Large intestine (tissue), 3 donors: ENCODE results near the gene IFT20. TPM values are rescaled to one million over a fixed set of nuclear protein-coding genes. Genes with fewer than 3 reads are reported as not detected.

ENCODE experiments used
- DNase-seq, 2 donors: peaks; one replicate each; pipeline versions ENCODE4 v3.0.0 to v3.0.0-alpha.2; 2013
- H3K27ac ChIP-seq: one replicate; pipeline ENCODE4 v1.5.1; 2013; ENCODE audit warnings: low read length
- H3K27me3 ChIP-seq: 2 replicates; pipeline ENCODE4 v1.6.1; 2013; ENCODE audit warnings: low read length; ENCODE audit not compliant: control insufficient read depth, insufficient read depth
- H3K36me3 ChIP-seq: 2 replicates; pipeline ENCODE4 v1.6.1; 2013; ENCODE audit warnings: low read length; ENCODE audit not compliant: control insufficient read depth, insufficient read depth
- H3K4me1 ChIP-seq: one replicate; pipeline ENCODE4 v1.6.1; 2013; ENCODE audit warnings: low read length; ENCODE audit not compliant: control insufficient read depth, insufficient read depth
- H3K4me3 ChIP-seq: one replicate; pipeline ENCODE4 v1.5.1; 2013; ENCODE audit warnings: low read length
- H3K9me3 ChIP-seq: one replicate; pipeline ENCODE4 v1.6.1; 2013; ENCODE audit warnings: mild to moderate bottlenecking, low read depth, low read length, moderate library complexity; ENCODE audit not compliant: control insufficient read depth
- WGBS: methylation state at CpG from one replicate; pipeline ENCODE4 v1.1.5; 2013; ENCODE audit warnings: low lambda C conversion rate; ENCODE audit not compliant: insufficient coverage; 5-methylcytosine and 5-hydroxymethylcytosine counted together
- polyA plus RNA-seq: library from polyadenylated mRNA; unstranded; fragments of 120-200 nt; gene quantifications from one replicate; pipeline ENCODE4 v1.2.1, GENCODE V29; 2013

IFT20 gene
- polyA plus RNA-seq, 1 donor = 46.6 TPM

DNA sequence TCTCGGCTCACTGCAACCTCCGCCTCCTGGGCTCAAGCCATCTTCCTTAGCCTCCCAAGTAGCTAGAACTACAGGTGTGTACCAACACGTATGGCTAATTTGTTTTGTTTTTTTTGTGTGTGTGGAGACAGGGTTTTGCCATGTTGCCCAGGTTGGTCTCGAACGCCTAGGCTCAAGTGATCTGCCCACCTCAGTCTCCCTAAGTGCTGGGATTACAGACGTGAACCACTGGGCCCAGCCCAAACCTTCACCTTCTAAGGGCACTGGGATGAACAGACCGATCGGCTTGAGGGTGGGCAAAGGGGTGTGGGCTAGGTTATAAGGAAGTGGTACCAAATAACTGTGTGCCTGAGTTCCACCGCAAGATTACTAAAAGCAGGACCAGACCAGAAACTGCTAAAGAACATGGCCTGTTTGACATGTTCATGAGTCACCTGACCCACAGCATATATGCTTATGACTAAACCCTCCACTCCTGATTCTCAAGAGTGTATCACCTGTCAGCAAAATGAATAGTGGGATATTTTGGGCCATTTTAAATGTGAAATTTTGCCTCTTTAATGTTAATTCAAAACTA lies 8.2 kb downstream of the IFT20 start:
- H3K4me3 ChIP-seq = no peak overlapping the region
- no peak for DNase-seq
- no peak overlapping the region for H3K27ac ChIP-seq
- no peaks in the 10 kb centered on the region for H3K27me3 ChIP-seq
- peaks cover 31% of the 10 kb centered on the region for H3K4me1 ChIP-seq
- no CpG with 5 or more reads among the region's 9 CpGs for WGBS
- H3K36me3 ChIP-seq = peaks cover 46% of the 10 kb centered on the region
- no peaks in the 10 kb centered on the region for H3K9me3 ChIP-seq

DNA sequence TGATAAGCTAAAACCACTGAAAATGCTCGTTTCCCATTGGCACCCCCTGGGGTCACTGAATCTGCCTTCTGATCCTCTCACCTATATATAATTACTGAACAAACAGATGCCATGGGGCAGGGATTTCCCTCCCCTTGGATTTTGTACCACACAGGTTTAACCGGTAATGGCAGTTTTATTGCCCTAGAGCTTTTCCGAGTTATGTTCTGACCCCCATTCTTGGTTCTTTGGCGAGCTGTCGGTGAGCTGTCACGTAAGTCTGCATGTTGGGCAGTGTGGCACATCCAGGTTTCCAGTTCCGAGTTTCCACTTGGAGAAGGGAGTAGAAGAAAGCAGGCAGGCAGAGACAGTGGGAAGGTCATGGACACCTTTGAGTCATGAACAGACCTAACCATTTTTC lies 9.2 kb downstream of the IFT20 start:
- H3K27me3 ChIP-seq = no peaks in the 10 kb centered on the region
- H3K4me1 ChIP-seq = peaks cover 31% of the 10 kb centered on the region
- no peak overlapping the region for H3K27ac ChIP-seq
- WGBS = 20% methylated on average over 1 of the region's 7 CpGs
- H3K4me3 ChIP-seq = no peak overlapping the region
- peaks cover 37% of the 10 kb centered on the region for H3K36me3 ChIP-seq
- no peaks in the 10 kb centered on the region for H3K9me3 ChIP-seq
- DNase-seq = peak; percentile 47 to 75

DNA sequence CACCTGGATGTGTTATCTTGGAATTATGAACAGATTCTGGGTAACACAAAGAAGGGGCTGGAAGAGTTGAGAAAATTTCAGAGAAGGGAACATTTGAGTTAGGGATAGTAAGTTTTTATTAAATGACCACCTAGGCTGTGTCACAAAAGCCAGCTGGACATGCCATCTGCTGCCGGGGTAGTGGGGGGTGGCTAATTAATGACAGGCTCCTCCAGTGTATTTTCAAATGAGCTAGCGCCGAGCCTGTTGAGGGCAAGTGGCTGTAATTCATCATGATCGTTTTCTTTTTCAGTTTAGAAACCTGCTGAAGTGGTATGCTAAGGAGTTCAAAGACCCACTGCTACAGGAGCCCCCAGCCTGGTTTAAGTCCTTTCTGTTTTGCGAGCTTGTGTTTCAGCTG lies 10.1 kb downstream of the IFT20 start:
- WGBS = no CpG with 5 or more reads among the region's 5 CpGs
- no peak overlapping the region for H3K27ac ChIP-seq
- H3K4me1 ChIP-seq = peaks cover 31% of the 10 kb centered on the region
- no peaks in the 10 kb centered on the region for H3K9me3 ChIP-seq
- no peak overlapping the region for H3K4me3 ChIP-seq
- no peaks in the 10 kb centered on the region for H3K27me3 ChIP-seq
- peaks cover 30% of the 10 kb centered on the region for H3K36me3 ChIP-seq
- DNase-seq = no peak

DNA sequence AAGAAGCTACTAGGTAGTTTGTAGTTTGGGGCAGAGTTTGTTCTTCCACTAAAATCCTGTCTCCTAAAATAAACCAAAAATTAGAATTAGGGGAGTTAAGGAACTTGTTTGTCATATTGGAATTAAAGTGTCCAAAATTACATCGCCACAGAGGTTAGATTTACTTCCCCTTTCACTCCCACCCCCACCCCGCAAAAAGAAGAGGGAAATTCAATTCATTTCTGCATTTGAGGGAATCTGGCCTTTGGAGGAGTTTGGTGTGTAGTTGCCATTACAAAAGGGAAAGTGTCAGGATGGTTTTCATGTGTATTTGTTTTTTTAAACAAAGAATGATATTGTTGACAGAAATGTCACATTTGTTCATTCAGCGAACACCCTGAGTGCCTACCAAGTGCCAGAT lies 10.5 kb downstream of the IFT20 start:
- H3K9me3 ChIP-seq = no peaks in the 10 kb centered on the region

DNA sequence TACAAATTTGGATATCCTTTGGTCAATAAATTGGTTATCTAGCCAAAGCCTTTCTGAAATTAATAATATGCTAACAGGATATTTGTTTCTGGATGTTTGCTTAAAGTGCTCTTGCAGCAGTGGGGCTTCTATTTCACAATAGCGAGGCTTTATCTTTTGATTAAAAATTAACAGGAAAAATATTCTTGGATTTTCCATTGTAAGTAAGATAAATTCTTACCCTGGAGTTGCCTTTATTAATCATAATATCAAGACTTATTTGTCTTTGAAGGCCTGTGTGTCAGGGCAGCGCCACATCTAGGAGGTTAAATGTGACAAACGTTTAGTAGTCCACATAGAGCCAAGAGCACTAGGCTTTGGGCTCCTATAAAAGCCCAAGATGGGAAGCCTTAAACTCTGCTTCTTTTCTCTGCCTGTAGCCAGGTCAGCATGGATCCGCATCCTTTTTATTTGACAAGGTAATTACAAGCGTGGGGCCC lies 11.0 kb downstream of the IFT20 start:
- DNase-seq = no peak
- Histone ChIP-seq H3K9me3 (no peaks in the 10 kb centered on the region), H3K36me3 (peaks cover 27% of the 10 kb centered on the region), H3K4me3 (no peak overlapping the region), H3K27me3 (no peaks in the 10 kb centered on the region), H3K27ac (no peak overlapping the region), H3K4me1 (peaks cover 31% of the 10 kb centered on the region)
- WGBS = no CpG with 5 or more reads among the region's 5 CpGs

More for the DNA sequence above, 10.5 kb downstream of the IFT20 start:
- no peaks in the 10 kb centered on the region for H3K27me3 ChIP-seq
- H3K27ac ChIP-seq = no peak overlapping the region
- peaks cover 31% of the 10 kb centered on the region for H3K4me1 ChIP-seq
- DNase-seq = no peak
- no CpG with 5 or more reads among the region's 3 CpGs for WGBS
- H3K36me3 ChIP-seq = peaks cover 30% of the 10 kb centered on the region
- H3K4me3 ChIP-seq = no peak overlapping the region

DNA sequence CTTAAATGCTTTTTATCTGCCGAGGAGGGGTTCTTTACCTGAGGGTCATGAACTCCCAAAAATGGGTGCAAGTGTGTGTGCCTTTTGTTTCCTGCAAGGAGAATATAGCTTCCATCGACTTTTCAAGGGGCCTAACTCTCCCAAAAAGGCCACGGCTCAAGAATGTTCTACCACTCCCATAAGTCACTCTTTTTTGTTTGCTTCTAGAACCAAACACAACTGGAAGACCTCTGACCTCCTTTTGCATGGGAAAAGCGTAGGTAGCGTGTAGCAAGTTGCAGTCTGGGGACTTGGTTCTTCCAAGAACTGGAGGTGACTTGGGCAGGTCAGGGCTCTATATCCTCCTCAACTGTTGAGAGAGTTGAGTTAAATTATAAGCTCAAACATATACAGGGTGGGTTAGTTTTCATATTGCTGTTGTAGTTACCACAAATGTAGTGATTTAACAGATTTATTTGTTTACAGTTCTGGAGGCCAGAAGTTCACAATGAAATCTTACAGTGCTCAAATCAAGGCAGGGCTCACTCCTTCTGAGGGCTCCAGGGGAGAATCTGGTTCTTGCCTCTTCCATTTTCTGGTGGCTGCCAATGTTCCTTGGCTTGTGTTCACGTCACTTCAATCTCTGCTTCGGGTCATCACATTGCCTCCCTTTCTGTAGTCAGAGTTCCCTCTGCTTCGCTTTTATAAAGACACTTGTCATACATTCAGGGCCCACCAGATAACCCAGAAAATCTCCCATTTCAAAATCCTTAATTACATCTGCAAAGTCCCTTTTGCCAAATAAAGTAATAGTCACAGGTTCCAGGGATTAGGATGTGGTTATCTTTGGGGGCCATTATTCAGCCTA lies 14.8 kb downstream of the IFT20 start:
- H3K36me3 ChIP-seq = peaks cover 2% of the 10 kb centered on the region
- H3K4me1 ChIP-seq = peaks cover 26% of the 10 kb centered on the region
- 100% methylated on average over 1 of the region's 8 CpGs for WGBS
- H3K27me3 ChIP-seq = no peaks in the 10 kb centered on the region
- H3K4me3 ChIP-seq = peak overlapping the region; percentile 59
- no peak for DNase-seq
- no peaks in the 10 kb centered on the region for H3K9me3 ChIP-seq
- no peak overlapping the region for H3K27ac ChIP-seq

DNA sequence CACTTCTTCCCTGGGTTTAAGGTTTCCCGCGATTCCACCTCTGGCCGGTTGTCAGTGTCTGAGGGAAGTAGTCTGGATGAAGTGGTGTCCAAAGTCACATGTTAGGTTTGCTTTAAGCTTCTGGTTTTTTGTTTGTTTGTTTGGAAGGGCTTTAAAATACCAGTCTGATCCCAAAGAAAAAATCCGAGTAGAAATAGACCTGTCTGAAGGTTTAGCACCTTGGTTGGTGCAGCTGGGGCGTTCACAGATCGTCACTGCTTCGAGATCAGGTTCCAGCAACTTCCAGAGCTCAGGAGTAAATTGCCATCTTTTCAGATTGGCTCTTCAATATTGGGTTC lies 15.7 kb downstream of the IFT20 start:
- DNase-seq = no peak
- peaks cover 17% of the 10 kb centered on the region for H3K4me1 ChIP-seq
- no CpG with 5 or more reads among the region's 7 CpGs for WGBS
- H3K36me3 ChIP-seq = no peaks in the 10 kb centered on the region
- H3K4me3 ChIP-seq = peak overlapping the region; percentile 59
- H3K27ac ChIP-seq = peak overlapping the region; percentile 72
- H3K27me3 ChIP-seq = no peaks in the 10 kb centered on the region
- no peaks in the 10 kb centered on the region for H3K9me3 ChIP-seq

DNA sequence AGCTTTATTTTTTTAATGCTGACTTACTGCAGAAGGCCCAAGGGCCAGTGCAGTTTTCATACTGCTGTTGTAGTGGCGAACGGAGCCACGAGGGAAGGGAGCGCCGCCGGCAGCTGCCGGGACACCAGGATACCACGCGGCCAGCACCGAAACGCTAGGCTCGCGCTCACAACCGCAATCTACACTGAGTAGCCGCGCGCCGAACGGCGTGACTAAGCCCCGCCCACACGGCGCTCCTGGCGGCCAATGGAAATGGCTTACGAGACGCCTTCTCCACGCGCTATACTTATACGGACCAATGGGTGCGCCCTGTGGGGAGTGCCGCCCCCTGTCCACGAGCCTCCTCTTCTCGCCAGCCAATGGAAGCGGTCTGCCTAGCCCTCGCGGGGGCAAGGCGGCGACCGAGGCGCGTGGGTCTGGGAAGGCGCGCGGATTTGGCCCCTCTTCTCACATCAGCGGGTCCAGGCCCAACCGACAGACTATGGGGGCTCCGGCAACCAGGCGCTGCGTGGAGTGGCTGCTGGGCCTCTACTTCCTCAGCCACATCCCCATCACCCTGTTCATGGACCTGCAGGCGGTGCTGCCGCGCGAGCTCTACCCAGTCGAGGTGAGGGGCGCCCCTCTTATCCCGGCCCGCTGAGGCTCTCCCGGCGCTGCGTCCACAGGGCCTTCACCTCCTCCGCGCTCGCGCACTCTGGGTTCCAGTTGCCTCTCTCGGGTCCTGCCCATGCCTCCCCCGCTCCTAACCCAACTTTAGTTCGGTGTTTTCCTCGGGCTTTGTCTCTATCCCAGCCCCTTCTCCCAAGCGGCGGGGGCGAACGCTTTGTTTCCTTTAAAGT lies 16.3 kb downstream of the IFT20 start, which contains the start of gene TMEM97:
Gene TMEM97, plus strand, starts transcription at position 442 of the 839 bp plus-strand sequence. Its CDS starts 40 bp downstream, at position 482.
- WGBS = no CpG with 5 or more reads among the region's 72 CpGs
- Histone ChIP-seq H3K4me3 (peak within 1 kb of the TSS; percentile 59), H3K27ac (peak within 1 kb of the TSS; percentile 72), H3K4me1 (peaks cover 12% of the 10 kb centered on the region), H3K36me3 (no peaks in the 10 kb centered on the region), H3K9me3 (no peaks in the 10 kb centered on the region), H3K27me3 (no peaks in the 10 kb centered on the region)
- peak; percentile 97 to 98 for DNase-seq

DNA sequence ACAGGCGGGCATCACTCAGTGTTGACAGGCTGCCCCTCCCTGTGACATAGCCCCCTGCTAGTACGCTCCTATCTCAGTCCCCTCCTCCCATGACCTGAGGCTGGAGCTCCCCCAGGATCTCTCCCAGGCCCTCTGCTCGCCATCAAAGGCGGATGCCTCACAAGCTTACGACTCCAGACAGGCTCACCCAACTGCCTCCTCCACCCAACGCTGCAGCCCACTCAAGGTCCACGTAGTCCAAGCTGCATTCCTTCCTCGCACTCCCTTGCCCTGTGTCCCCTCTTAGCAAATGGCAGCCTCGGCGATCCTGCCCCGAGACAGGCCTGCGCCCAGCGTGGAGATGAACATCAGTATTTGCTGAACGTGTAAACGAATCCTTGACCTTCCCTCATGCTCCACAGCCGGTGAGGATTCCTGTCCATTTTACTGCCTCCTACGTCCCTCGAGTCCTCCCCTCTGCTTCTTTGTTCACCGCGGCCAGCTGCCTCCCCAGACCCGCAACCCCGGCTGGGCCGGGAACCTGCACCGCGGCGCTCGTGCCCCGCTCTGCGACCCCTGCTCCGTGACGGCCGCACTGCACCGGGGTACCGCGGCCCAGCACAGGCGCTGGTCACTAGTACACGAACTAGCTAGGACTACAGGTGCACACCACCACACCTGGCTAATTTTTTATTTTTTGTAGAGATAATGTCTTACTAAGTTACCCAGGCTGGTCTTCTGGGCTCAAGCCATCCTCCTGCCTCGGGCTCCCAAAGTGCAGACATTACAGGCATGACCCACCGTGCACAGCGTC lies 17.1 kb downstream of the IFT20 start:
- DNase-seq = peak in 1 of 2 donors; percentile 29
- peak overlapping the region; percentile 28 for H3K27ac ChIP-seq

More for the DNA sequence above, 17.1 kb downstream of the IFT20 start:
- no CpG with 5 or more reads among the region's 40 CpGs for WGBS
- Histone ChIP-seq H3K4me1 (peaks cover 7% of the 10 kb centered on the region), H3K36me3 (no peaks in the 10 kb centered on the region), H3K4me3 (peak overlapping the region; percentile 59), H3K27me3 (no peaks in the 10 kb centered on the region), H3K9me3 (no peaks in the 10 kb centered on the region)
